ENCODE data around the gene SMIM24.
A peak's percentile ranks its signal among the peaks of the same experiment; 100 is the strongest.
"Not testable (repeated sequence)": the region's sequence is repeated elsewhere in the genome, so short reads cannot be mapped to it uniquely, and the experiment has no call there.

Gene SMIM24

DNA sequence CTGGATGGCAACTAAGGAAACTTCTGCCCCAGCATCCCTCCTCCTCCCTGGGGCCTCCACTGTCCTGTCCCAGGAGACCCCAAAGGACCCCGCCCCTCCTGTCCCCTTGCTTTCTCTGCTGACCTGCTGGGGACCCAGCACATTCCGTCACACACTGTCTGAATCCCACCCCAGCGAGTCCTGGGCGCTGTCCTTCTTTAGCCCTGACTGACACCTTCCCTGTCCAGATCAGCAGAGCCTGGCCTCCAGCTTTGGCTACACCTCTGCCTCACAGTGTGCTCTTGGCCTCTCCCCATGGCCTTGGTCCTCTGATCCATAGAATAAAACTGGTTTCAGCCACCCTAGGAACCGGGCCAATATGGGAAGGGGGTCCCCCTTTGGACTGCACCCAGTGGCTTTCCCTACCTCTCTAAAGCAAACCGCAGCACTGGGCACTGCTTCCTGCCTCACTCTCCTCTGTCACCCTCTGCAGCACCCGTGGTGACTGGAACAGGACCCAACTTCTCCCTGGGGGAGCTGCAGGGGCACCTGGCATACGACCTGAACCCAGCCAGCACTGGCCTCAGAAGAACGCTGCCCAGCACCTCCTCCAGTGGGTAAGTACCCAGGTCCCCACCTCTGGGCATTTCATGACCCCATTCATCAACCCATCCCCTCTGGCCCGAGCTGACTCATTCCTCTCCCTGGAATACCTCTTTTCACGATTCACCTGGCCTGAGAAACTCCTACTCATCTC is 46.4 kb downstream of the SMIM24 start:
- Histone ChIP-seq H3K9ac (ENCODE audit: low read length) (no peak overlapping the region), H3K4me2 (ENCODE audit: low read depth, low read length) (peak overlapping the region; percentile 99), H3K79me2 (ENCODE audit: low read length) (no peaks in the 10 kb centered on the region), H3K36me3 (replicated peaks; ENCODE audit: insufficient read depth, low read length) (no peaks in the 10 kb centered on the region), H3K27me3 (replicated peaks; ENCODE audit: insufficient read depth, low read length) (peaks cover 68% of the 10 kb centered on the region), H3K9me3 (replicated peaks; ENCODE audit: insufficient read depth, low read length) (no peaks in the 10 kb centered on the region), H3K27ac (ENCODE audit: low read length) (no peak overlapping the region), H2AFZ (ENCODE audit: low read length) (peak overlapping the region; percentile 100), H3K9me2 (replicated peaks; ENCODE audit: insufficient read depth, low read length) (no peaks in the 10 kb centered on the region), H3K4me1 (ENCODE audit: low read length) (peaks cover 4% of the 10 kb centered on the region), H3K4me3 (ENCODE audit: low read length) (peak overlapping the region; percentile 92), H4K20me1 (ENCODE audit: insufficient read depth, low read length) (no peaks in the 10 kb centered on the region), H3F3A (ENCODE audit: insufficient read depth, low read length) (peaks cover 4% of the 10 kb centered on the region; the same call in 1 of the 2 replicates)
- DNase-seq, result no peak
- TF ChIP-seq, protein P1, sequence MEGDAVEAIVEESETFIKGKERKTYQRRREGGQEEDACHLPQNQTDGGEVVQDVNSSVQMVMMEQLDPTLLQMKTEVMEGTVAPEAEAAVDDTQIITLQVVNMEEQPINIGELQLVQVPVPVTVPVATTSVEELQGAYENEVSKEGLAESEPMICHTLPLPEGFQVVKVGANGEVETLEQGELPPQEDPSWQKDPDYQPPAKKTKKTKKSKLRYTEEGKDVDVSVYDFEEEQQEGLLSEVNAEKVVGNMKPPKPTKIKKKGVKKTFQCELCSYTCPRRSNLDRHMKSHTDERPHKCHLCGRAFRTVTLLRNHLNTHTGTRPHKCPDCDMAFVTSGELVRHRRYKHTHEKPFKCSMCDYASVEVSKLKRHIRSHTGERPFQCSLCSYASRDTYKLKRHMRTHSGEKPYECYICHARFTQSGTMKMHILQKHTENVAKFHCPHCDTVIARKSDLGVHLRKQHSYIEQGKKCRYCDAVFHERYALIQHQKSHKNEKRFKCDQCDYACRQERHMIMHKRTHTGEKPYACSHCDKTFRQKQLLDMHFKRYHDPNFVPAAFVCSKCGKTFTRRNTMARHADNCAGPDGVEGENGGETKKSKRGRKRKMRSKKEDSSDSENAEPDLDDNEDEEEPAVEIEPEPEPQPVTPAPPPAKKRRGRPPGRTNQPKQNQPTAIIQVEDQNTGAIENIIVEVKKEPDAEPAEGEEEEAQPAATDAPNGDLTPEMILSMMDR (IDR thresholded peaks at IDR 0.05; ENCODE audit: low read length), result no peak
- TF ChIP-seq EZH2phosphoT487 (IDR thresholded peaks at IDR 0.05; ENCODE audit: low read length) (no peak), EZH2 (optimal IDR thresholded peaks at IDR 0.05; ENCODE audit: low read depth, low read length) (no peak)

DNA sequence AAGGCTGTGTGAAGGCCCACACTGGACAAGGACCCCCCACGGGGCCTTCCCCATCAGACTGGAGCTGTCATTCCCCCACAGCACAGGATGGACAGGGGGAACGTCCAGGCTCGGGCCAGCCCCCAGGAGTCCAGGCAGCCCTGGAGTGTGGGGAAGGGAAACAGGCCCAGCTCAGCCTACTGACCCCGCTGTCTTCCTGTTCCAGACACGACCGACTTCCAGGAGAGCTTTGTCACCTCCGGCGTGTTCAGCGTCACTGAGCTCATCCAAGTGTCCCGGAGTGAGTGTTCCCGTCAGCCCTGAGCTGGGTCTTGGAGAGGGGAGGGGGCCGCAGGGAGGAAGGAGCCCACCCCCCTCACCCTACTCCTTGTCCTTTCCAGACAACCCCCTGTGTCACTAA is 47.0 kb downstream of the SMIM24 start:
- H3K79me2 ChIP-seq (ENCODE audit: low read length), result no peaks in the 10 kb centered on the region
- H3K27ac ChIP-seq (ENCODE audit: low read length), result no peak overlapping the region
- H3K9me3 ChIP-seq (replicated peaks; ENCODE audit: insufficient read depth, low read length), result no peaks in the 10 kb centered on the region
- H3K4me1 ChIP-seq (ENCODE audit: low read length), result peaks cover 4% of the 10 kb centered on the region
- H2AFZ ChIP-seq (ENCODE audit: low read length), result no peak overlapping the region
- no peaks in the 10 kb centered on the region for H3K36me3 ChIP-seq (replicated peaks; ENCODE audit: insufficient read depth, low read length)
- no peaks in the 10 kb centered on the region for H4K20me1 ChIP-seq (ENCODE audit: insufficient read depth, low read length)
- TF ChIP-seq EZH2phosphoT487 (IDR thresholded peaks at IDR 0.05; ENCODE audit: low read length) (no peak), EZH2 (optimal IDR thresholded peaks at IDR 0.05; ENCODE audit: low read depth, low read length) (no peak)
- TF ChIP-seq, protein P1 (IDR thresholded peaks at IDR 0.05; ENCODE audit: low read length), result no peak
- no peak overlapping the region for H3K9ac ChIP-seq (ENCODE audit: low read length)
- no peak for DNase-seq
- peaks cover 69% of the 10 kb centered on the region for H3K27me3 ChIP-seq (replicated peaks; ENCODE audit: insufficient read depth, low read length)
- peaks cover 4% of the 10 kb centered on the region; the same call in 1 of the 2 replicates for H3F3A ChIP-seq (ENCODE audit: insufficient read depth, low read length)
- H3K9me2 ChIP-seq (replicated peaks; ENCODE audit: insufficient read depth, low read length), result no peaks in the 10 kb centered on the region
- no peak overlapping the region for H3K4me2 ChIP-seq (ENCODE audit: low read depth, low read length)
- H3K4me3 ChIP-seq (ENCODE audit: low read length), result no peak overlapping the region

DNA sequence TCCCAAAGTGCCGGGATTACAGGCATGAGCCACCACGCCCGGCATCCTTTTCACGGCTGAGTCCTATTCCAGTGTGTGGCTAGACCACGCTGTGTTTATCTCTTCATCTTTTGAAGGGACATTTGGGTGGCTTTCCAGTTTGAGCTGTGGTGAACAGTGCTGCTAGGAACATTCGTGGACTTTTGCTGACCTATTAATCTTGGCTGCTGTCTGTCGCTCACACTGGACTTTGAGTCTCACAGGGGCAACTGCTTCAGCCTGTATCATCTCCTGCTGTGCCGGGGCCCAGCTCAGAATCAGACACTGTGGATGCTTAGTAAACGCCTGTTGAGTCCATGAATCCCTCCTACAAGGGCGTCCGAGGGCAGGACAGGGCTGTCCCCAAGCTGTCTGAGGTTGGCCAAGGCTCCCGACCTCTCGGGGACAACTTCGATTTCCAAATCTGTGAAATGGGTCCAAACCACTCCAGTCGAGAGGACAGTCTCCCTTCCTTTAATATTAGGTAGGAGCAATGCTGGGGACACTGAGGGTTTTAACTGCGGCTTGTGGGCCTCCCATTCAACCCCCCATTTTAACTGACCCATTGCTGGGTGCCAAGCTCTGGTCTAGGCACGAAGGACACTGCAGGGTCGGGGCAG is 48.4 kb downstream of the SMIM24 start:
- H3K27me3 ChIP-seq (replicated peaks; ENCODE audit: insufficient read depth, low read length), result peaks cover 74% of the 10 kb centered on the region
- no peak overlapping the region for H3K27ac ChIP-seq (ENCODE audit: low read length)
- no peaks in the 10 kb centered on the region for H3K9me2 ChIP-seq (replicated peaks; ENCODE audit: insufficient read depth, low read length)
- no peak overlapping the region for H3K4me3 ChIP-seq (ENCODE audit: low read length)
- H3K4me2 ChIP-seq (ENCODE audit: low read depth, low read length), result no peak overlapping the region
- TF ChIP-seq, protein P1 (IDR thresholded peaks at IDR 0.05; ENCODE audit: low read length), result no peak
- TF ChIP-seq EZH2phosphoT487 (IDR thresholded peaks at IDR 0.05; ENCODE audit: low read length), result no peak
- no peak for TF ChIP-seq EZH2 (optimal IDR thresholded peaks at IDR 0.05; ENCODE audit: low read depth, low read length)
- no peaks in the 10 kb centered on the region for H3K79me2 ChIP-seq (ENCODE audit: low read length)
- no peak overlapping the region for H2AFZ ChIP-seq (ENCODE audit: low read length)
- peaks cover 4% of the 10 kb centered on the region; the same call in 1 of the 2 replicates for H3F3A ChIP-seq (ENCODE audit: insufficient read depth, low read length)
- no peak for DNase-seq
- H3K4me1 ChIP-seq (ENCODE audit: low read length), result peaks cover 4% of the 10 kb centered on the region
- no peak overlapping the region for H3K9ac ChIP-seq (ENCODE audit: low read length)
- H3K36me3 ChIP-seq (replicated peaks; ENCODE audit: insufficient read depth, low read length), result no peaks in the 10 kb centered on the region
- H4K20me1 ChIP-seq (ENCODE audit: insufficient read depth, low read length), result no peaks in the 10 kb centered on the region
- no peaks in the 10 kb centered on the region for H3K9me3 ChIP-seq (replicated peaks; ENCODE audit: insufficient read depth, low read length)

DNA sequence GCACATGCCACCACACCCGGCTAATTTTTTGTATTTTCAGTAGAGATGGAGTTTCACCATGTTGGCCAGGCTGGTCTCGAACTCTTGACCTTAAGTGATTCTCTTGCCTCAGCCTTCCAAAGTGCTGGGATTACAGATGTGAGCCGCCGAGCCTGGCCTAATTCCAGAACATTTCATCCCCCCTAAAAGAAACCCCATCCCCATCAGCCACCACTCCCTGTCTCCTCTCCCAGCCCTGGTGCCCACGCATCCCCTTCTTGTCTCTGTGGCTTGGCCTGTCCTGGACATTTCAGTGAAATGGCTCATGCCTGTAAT is 50.0 kb downstream of the SMIM24 start:
- H3K9ac ChIP-seq (ENCODE audit: low read length); H3K27ac ChIP-seq (ENCODE audit: low read length); H3K4me1 ChIP-seq (ENCODE audit: low read length); H3K9me2 ChIP-seq (replicated peaks; ENCODE audit: insufficient read depth, low read length); H3K9me3 ChIP-seq (replicated peaks; ENCODE audit: insufficient read depth, low read length); H3K79me2 ChIP-seq (ENCODE audit: low read length); H3F3A ChIP-seq (ENCODE audit: insufficient read depth, low read length); H4K20me1 ChIP-seq (ENCODE audit: insufficient read depth, low read length); H3K36me3 ChIP-seq (replicated peaks; ENCODE audit: insufficient read depth, low read length); H2AFZ ChIP-seq (ENCODE audit: low read length); H3K4me2 ChIP-seq (ENCODE audit: low read depth, low read length); DNase-seq; H3K4me3 ChIP-seq (ENCODE audit: low read length): not testable (repeated sequence)
- peaks cover 87% of the 10 kb centered on the region for H3K27me3 ChIP-seq (replicated peaks; ENCODE audit: insufficient read depth, low read length)
